ENCODE data around the gene PPP2R2B. TPM values are rescaled to one million over a fixed set of nuclear protein-coding genes. Genes with fewer than 3 reads are reported as not detected.
"Not testable (repeated sequence)": the region's sequence is repeated elsewhere in the genome, so short reads cannot be mapped to it uniquely, and the experiment has no call there.

The PPP2R2B gene
- total RNA-seq, 4 donors from 2014 or later = 1.2 to 2.9 (median 1.9) TPM

- Histone ChIP-seq H3K27ac (no peak overlapping the region), H3K36me3 (no peaks in the 10 kb centered on the region)
- no peak for TF ChIP-seq POLR2A (IDR thresholded peaks at IDR 0.05)
- no peak for TF ChIP-seq CTCF (IDR thresholded peaks at IDR 0.05)
Measured at GRCh38 chr5:146732962-146733361, 145.6 kb downstream of the PPP2R2B start.

DNA sequence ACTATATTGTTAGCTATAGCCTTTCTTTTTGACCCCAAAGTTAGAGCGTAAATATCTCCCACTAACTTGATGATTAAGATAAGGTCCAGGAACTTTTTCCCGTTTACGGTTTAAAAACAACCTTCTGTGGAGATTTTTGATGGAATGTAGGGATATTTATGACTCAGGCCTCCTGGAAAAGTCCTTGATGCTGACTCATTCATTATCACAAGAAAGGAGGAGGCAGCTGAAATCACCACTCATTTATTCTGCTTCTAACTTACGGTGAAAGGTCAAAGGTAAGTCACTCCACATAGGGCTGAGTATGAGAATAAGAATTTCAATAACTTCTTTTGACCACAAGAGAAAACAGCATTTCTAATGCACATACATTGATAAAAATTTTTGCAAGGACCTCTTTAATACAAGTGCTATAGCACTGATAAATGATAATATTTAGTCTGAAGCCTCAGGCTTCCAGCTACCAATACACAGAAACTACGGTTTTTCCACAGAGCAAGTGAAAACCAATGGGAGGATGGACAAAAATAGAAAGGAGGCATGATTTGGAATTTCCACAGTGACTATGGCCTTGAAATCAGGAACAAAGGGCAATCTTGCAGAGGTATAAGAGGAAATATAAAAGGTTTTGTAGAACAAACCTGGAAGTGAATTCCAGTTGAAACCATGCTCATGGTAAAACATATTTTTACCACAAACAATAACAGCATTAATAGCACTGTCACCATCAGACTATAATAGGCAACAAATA, 146.5 kb downstream of the PPP2R2B start:
- no peak overlapping the region for H3K4me3 ChIP-seq
- no peaks in the 10 kb centered on the region for H3K36me3 ChIP-seq
- no peak for DNase-seq
- H3K27me3 ChIP-seq = no peaks in the 10 kb centered on the region
- no peaks in the 10 kb centered on the region for H3K4me1 ChIP-seq
- TF ChIP-seq CTCF (IDR thresholded peaks at IDR 0.05) = no peak
- H3K9me3 ChIP-seq = peaks cover 0 to 4% (median 0%) of the 10 kb centered on the region in 4 donors
- H3K27ac ChIP-seq = no peak overlapping the region

More at GRCh38 chr5:146732962-146733361, 145.6 kb downstream of the PPP2R2B start:
- Histone ChIP-seq H3K27me3 (no peaks in the 10 kb centered on the region), H3K4me3 (no peak overlapping the region), H3K4me1 (no peaks in the 10 kb centered on the region), H3K9me3 (peaks cover 0 to 4% (median 0%) of the 10 kb centered on the region in 4 donors)
- no peak for DNase-seq

DNA sequence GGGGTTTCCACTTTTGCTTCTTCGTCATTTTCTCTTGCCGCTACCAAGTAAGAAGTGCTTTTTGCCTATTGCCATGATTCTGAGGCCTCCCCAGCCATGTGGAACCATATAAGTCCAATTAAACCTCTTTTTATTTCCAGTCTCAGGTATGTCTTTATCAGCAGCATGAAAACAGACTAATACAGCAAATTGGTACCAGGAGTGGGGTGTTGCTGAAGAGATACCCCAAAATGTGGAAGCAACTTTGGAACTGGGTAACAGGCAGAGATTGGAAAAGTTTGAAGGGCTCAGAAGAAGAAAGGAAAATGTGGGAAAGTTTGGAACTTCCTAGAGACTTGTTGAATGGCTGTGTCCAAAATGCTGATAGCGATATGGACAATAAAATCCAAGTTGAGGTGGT, 149.8 kb downstream of the PPP2R2B start:
- H3K4me3 ChIP-seq, H3K36me3 ChIP-seq, H3K9me3 ChIP-seq, H3K4me1 ChIP-seq, DNase-seq, H3K27ac ChIP-seq, H3K27me3 ChIP-seq: not testable (repeated sequence)

DNA sequence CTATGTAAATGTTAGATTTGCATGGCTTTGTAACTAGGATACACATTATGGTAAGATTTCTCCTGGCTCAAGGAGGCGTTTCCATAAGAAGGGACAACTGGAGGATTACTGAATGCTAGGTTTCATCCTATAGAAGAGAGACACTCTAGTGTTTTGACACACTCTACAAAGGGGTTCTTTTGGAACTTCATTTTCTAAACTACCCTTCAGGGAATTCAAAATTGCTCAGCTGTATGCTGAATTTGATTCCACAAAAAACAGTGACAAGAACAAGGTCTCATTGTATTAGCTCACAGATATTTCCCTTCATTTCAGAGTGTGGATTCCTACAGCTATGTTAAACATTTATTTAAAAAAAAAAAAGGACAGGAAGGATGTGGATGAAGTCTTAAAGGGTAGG, 151.7 kb downstream of the PPP2R2B start:
- peaks cover 0 to 4% (median 0%) of the 10 kb centered on the region in 4 donors for H3K9me3 ChIP-seq
- no peaks in the 10 kb centered on the region for H3K27me3 ChIP-seq
- TF ChIP-seq CTCF (IDR thresholded peaks at IDR 0.05) = no peak
- TF ChIP-seq POLR2A (IDR thresholded peaks at IDR 0.05) = no peak
- no peaks in the 10 kb centered on the region for H3K4me1 ChIP-seq
- DNase-seq = no peak
- no peak overlapping the region for H3K4me3 ChIP-seq
- no peaks in the 10 kb centered on the region for H3K36me3 ChIP-seq
- H3K27ac ChIP-seq = no peak overlapping the region

DNA sequence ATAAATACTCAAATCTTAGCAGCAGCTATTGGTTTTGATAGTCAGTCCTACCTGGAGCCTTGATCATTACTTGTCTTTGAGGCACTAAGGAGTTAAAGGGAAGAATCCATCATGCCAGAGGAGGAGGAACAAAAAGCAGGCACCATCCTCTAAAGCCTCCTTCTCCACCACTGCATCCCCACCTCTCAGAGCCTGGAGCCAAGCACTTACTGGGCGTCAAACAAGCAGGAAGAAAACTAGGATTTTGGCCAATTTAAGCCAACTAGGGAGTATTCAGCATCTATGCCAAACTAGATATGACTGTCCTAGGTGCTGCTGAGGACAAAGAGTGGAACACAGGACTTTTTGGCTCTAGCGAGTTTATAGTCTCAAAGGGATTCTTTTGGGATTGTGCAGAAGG, 152.5 kb downstream of the PPP2R2B start:
- TF ChIP-seq POLR2A (IDR thresholded peaks at IDR 0.05) = no peak
- no peak for TF ChIP-seq CTCF (IDR thresholded peaks at IDR 0.05)
- Histone ChIP-seq H3K4me3 (no peak overlapping the region), H3K9me3 (peaks cover 0 to 4% (median 0%) of the 10 kb centered on the region in 4 donors), H3K4me1 (no peaks in the 10 kb centered on the region), H3K36me3 (no peaks in the 10 kb centered on the region), H3K27me3 (no peaks in the 10 kb centered on the region), H3K27ac (no peak overlapping the region)
- DNase-seq = no peak

DNA sequence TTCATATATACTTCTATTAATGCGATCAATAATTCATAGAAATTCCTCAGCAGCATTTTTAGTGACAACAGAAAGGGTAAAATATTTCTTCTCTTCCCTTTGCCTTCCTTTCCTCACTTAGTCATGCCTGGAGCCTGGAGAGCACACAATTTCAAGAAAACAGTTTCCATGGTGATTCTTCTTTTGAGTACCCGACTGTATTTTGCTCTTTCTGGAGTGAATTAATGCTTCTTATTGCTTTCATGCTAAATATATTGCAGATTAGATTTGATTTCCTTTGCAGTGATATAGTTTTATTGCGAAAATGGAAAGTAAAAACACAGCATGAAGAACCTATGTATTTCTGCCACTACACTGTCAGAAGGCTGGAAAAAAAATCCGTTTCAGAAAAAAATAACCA, 153.5 kb downstream of the PPP2R2B start:
- TF ChIP-seq CTCF (IDR thresholded peaks at IDR 0.05) = no peak
- TF ChIP-seq POLR2A (IDR thresholded peaks at IDR 0.05) = no peak
- no peak overlapping the region for H3K4me3 ChIP-seq
- no peaks in the 10 kb centered on the region for H3K27me3 ChIP-seq
- H3K27ac ChIP-seq = no peak overlapping the region
- peaks cover 0 to 4% (median 0%) of the 10 kb centered on the region in 4 donors for H3K9me3 ChIP-seq
- H3K4me1 ChIP-seq = no peaks in the 10 kb centered on the region
- no peak for DNase-seq
- no peaks in the 10 kb centered on the region for H3K36me3 ChIP-seq

Measured in Peyer's patch (tissue), 4 donors.